MM.1S (cell line): Measurements from ENCODE around the gene NUMA1.

Source experiments
- EZH2phosphoT487 ChIP-seq: fragments of 300-600 bp; sonication (generic); IDR thresholded peaks from 2 replicates; pipeline ENCODE4 v1.6.1; 2018; ENCODE audit warnings: antibody characterized with exemption, low read length
- TF ChIP-seq, protein P1 (sequence below): fragments of 300-600 bp; sonication (generic); IDR thresholded peaks from 2 replicates; pipeline ENCODE4 v1.5.1; 2016; ENCODE audit warnings: antibody characterized with exemption, low read length, mixed read lengths

DNA sequence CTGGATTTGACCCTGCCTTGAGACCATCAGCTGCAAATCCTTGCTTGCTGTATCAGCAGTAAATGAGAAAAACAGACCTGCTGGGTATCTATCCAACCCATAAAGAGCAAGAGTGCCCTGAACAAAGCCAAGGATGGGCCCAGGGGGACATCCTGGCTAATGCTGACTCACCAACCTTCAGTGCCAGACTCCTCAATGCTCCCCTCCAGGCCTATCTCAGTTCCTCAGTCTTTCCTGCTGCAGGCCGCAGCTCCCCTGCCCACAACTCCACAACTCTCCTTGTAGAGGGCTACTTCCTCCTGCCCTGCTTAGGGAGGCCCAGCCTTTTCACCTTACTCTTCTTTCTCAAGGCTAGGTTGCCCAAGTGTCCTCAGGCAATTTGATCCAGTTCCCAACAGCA lies 20.1 kb upstream of the NUMA1 start:
- TF ChIP-seq, protein P1, sequence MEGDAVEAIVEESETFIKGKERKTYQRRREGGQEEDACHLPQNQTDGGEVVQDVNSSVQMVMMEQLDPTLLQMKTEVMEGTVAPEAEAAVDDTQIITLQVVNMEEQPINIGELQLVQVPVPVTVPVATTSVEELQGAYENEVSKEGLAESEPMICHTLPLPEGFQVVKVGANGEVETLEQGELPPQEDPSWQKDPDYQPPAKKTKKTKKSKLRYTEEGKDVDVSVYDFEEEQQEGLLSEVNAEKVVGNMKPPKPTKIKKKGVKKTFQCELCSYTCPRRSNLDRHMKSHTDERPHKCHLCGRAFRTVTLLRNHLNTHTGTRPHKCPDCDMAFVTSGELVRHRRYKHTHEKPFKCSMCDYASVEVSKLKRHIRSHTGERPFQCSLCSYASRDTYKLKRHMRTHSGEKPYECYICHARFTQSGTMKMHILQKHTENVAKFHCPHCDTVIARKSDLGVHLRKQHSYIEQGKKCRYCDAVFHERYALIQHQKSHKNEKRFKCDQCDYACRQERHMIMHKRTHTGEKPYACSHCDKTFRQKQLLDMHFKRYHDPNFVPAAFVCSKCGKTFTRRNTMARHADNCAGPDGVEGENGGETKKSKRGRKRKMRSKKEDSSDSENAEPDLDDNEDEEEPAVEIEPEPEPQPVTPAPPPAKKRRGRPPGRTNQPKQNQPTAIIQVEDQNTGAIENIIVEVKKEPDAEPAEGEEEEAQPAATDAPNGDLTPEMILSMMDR, result no peak
- TF ChIP-seq EZH2phosphoT487, result no peak
